SW480 (cell line): ENCODE results near the gene BEND6.
A peak's percentile ranks its signal among the peaks of the same experiment; 100 is the strongest.

Source experiments
- DNase-seq: peaks from one replicate; pipeline ENCODE4 v3.0.0-alpha.2; 2016; ENCODE audit warnings: low spot score

Gene BEND6, protein sequence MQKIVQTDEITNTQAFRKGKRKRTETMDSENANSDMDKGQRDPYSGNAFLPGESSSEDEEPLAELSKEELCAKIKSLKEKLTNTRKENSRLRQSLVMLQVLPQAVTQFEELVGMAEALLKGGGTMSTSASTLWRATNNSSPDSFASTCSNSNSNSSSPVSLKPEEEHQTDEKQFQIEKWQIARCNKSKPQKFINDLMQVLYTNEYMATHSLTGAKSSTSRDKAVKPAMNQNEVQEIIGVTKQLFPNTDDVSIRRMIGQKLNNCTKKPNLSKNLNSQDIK

GRCh38 chr6:56954403-56955170 lies at the start of gene BEND6:
Gene BEND6, plus strand, starts transcription at chr6:56955107. Its CDS starts 26,704 bp downstream, at chr6:56981811.
- peak; percentile 52 for DNase-seq

GRCh38 chr6:56905378-56905777 lies 49.5 kb upstream of the BEND6 start:
- DNase-seq: no peak

DNA sequence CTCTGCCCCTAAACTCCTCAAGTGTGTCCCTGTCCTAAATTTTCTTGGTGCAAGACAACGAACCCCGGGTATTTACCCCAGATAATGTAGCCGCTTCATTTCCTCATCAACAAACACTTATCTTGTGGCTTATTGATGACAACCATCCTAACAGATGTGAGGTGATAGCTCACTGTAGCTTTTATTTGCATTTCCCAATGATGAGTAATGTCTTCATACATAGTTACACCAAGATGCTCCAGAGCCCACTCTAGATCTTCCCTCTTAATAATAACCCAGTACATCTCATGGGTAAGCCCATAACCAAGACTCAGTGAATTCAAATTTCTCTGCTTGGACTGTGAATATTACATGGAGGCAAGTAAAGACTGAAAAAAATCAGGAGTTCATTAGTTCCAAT lies 48.2 kb upstream of the BEND6 start:
- DNase-seq: no peak

DNA sequence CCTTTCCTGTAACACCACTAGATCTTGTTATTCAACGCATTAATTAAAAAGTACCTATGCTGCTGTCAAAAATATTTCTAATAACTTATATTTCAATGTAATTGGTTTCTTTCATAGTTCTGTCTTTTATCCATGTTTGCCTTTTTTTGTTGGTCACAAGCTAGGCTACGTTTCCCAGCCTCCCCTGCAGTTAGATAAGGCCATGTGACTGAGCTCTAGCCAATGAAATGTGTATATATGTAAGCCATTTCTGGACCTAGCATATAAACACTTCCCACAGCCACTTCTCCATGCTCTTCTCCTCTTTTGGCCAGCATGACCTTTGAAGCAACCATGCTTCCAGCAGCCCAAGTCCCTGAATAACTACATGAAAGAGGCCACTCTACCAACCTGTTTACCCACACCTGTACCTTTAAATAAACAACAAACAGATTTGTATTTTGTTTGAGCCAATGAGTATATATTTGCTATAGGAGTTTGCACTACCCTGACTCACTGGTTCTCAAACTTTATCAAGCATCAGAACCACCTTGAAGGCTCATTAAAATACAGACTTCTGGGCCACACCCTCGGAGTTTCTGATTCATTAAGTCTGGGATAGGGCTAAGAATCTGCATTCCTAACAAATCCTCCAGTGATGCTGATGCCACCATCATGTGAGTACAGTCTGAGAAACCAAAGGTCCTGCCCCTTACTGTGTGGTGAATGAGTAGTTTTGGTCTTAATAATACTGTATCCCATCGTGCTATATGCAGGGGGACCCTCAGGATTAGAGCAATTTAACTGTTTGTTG lies 45.6 kb upstream of the BEND6 start:
- DNase-seq: no peak

DNA sequence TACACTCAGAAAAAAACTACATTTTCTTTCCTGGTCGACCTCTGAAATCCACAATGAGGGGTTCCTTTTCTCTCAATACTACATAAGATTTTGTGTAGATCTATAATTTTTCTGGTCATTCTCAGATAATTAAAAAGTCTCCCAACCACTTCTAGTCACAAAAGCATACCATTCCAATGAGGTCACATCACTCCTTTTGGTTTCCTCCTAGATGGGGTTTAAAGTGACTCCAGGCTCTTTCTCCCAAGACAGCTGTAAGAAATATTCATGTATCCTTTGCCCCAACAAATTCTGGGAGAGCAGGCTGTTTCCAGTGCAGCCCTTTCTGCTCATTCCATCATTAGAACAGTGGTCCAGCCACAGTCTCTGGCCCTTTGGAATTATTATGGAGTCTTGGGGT lies 43.1 kb upstream of the BEND6 start:
- no peak for DNase-seq

- DNase-seq: no peak
These were observed 41.4 kb upstream of the BEND6 start for GRCh38 chr6:56913285-56914074.

- no peak for DNase-seq
These were observed 39.9 kb upstream of the BEND6 start for GRCh38 chr6:56914798-56915658.

- DNase-seq: no peak
These were observed 39.1 kb upstream of the BEND6 start for GRCh38 chr6:56915832-56916231.

DNA sequence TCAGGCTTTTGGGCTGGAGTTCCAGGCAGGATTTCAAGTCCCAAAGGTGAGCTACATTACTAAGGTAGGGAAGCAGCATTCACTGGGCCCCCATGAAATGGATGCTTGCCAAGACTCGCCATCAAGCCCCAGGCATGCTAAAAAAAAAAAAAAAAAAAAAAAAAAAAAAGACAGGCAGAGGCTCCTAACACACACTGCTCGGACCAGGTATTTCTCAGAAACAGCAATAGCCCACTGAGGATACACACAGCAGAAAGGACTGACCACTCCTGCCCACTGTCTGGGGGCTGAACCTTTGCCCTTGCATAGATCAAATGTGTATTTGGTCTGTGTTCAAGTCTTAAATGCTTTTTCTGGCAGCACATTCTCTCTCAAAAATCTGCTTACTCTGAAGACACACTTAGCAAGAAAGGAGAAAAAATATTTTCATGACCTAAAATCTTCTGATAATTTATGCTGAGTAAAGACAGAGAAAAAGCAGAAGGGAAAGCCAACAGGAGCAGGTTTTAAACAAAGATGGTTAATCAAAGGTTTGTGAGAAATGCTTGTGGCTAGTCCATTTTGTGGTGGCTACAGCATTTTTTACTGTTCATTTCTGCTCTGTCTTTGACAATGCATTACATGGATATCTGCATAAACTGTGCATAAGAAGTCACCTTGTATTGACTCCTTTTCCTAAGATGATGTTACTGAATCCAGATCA lies 37.9 kb upstream of the BEND6 start:
- no peak for DNase-seq

- no peak for DNase-seq
These were observed 32.3 kb upstream of the BEND6 start for GRCh38 chr6:56922645-56923044.

GRCh38 chr6:56923565-56923964 lies 31.3 kb upstream of the BEND6 start:
- DNase-seq: no peak

DNA sequence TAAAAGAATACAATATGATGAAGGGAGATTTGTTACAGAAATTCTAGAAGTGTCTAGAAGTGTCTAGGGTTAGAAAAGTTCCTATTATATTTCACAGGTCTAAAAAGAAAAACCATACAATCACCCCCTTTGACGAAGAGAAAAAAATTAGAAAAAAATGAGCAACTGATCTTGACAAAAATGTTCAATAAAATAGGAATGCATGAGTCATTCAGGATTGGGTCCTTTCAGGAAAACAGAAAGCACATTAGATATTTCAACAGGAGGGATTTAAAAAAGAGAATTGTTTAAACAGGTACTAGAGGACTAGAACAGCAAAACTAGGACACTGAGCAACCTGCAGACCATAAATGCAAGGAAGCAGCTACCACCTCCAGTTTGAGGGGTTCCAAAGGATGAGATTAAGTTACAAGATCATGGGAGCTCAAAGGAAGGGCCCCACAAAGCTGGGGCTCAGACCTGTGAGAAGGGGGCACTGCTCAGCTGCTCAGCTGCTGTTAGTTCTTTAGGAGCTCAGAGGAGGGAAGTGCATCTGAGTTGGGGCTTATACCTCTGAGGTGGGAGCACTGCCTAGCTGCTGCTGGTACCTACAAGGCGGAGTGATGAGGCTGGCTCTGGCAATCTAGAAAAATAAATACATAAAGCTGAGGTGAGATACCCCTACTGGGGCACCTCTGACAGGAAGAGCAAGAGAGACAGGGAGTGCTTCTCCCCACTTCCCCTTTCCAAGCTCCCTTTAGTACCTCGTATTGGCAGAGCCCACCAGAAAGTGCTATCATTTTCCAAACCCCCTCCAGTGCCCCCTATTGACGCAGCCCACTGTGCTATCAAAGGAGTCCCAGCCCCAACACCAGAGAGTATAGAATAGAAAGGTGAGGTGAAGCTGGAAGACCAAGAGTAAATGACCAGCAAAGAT lies 27.1 kb upstream of the BEND6 start:
- no peak for DNase-seq

GRCh38 chr6:56930846-56931245 lies 24.1 kb upstream of the BEND6 start:
- no peak for DNase-seq

- DNase-seq: no peak
These were observed 21.9 kb upstream of the BEND6 start for GRCh38 chr6:56932910-56933477.

DNA sequence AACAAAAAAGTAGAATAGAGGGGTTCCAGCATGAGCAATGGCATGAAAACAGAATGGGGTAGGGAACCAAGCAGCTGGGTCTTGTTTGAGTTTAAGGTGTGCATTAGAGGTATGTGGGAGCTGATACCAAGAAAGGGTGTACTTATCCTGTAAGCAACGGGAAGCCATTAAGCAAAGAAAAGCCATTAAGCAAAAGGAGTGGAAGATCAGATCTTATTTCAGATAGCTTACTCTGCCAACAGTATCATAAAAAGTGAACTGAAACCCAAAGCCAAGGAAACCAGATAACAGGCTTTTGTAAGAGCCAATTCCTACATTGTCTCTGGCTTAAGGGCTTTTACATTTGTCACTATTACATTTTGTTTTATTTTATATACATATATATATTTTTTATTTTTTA lies 21.3 kb upstream of the BEND6 start:
- DNase-seq: no peak

DNA sequence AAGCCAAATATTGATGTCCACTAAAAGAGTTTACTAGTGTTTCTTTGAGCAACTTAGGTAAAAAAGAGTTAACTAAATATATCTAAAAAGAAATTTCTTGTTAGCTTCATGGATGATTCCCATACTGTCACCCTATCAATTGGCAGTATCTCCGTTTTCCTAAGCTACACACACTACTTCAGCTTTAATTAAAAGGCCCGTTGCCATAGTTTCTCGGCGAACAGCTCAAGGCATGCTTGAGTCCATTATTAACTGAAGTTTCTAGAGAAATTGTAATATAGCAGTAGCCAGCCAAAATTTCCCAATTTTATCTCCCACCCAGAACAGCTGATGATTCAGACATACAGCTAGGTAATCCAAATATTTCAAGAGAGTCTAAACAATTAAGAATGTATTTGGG lies 20.0 kb upstream of the BEND6 start:
- DNase-seq: no peak

DNA sequence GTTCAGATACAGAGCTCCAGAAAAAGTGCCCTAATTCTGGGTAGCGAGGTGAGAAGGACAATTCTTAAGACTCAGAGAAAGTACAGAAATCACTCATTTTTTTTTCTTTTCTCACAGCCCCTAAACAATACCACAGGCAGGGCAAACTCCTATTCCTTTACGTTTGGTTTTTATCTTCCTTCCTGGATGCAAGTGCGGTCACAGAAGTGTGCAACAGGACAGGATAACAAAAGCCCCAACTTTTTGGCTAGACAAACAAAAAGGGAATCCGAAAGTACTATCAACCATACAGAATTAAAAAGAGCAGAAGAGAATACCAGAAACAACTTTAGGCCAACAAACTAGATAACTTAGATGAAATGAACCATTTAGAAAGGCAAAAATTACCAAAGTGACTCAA lies 18.4 kb upstream of the BEND6 start:
- no peak for DNase-seq

GRCh38 chr6:56938649-56939191 lies 16.2 kb upstream of the BEND6 start:
- peak; percentile 80 for DNase-seq

- no peak for DNase-seq
These were observed 14.4 kb upstream of the BEND6 start for GRCh38 chr6:56940463-56940862.
